Fibroblast of skin of right quadriceps (primary cell): Measurements from ENCODE around the gene ZNF665.
"Not testable (repeated sequence)": the region's sequence is repeated elsewhere in the genome, so short reads cannot be mapped to it uniquely, and the experiment has no call there.

Experiments used
- DNase-seq: peaks from one replicate; pipeline ENCODE4 v3.0.0-alpha.2; 2013

The ZNF665 gene

GRCh38 chr19:53192771-53193534, at the start of gene ZNF665:
Gene ZNF665 (minus strand): TSS chr19:53193358. CDS start chr19:53182898, 10,460 bp downstream.
- DNase-seq, result peak; percentile 83

GRCh38 chr19:53237114-53237777, 44.1 kb upstream of the ZNF665 start:
- DNase-seq, result no peak

GRCh38 chr19:53224606-53225005, 31.4 kb upstream of the ZNF665 start:
- DNase-seq, result no peak

- not testable (repeated sequence) for DNase-seq
Observed at GRCh38 chr19:53222716-53223115, 29.6 kb upstream of the ZNF665 start.

GRCh38 chr19:53212703-53213320, 19.7 kb upstream of the ZNF665 start:
- no peak for DNase-seq

GRCh38 chr19:53211554-53211953, 18.4 kb upstream of the ZNF665 start:
- DNase-seq, result not testable (repeated sequence)

GRCh38 chr19:53196777-53197396, 3.7 kb upstream of the ZNF665 start:
- DNase-seq, result peak; percentile 89

- peak; percentile 68 for DNase-seq
Observed at GRCh38 chr19:53195265-53195903, 2.2 kb upstream of the ZNF665 start.

- no peak for DNase-seq
Observed at GRCh38 chr19:53193535-53194222, 521 bp upstream of the ZNF665 start.

GRCh38 chr19:53190253-53190652, 2.9 kb downstream of the ZNF665 start:
- DNase-seq, result no peak

- not testable (repeated sequence) for DNase-seq
Observed at GRCh38 chr19:53189691-53190198, 3.4 kb downstream of the ZNF665 start.

- DNase-seq, result not testable (repeated sequence)
Observed at GRCh38 chr19:53185155-53185882, 7.8 kb downstream of the ZNF665 start.

GRCh38 chr19:53183146-53183764, 9.9 kb downstream of the ZNF665 start:
- DNase-seq, result peak; percentile 46

GRCh38 chr19:53182202-53182601, 11.0 kb downstream of the ZNF665 start:
- peak; percentile 25 for DNase-seq

- no peak for DNase-seq
Observed at GRCh38 chr19:53177986-53178385, 15.2 kb downstream of the ZNF665 start.

GRCh38 chr19:53172889-53173288, 20.3 kb downstream of the ZNF665 start:
- no peak for DNase-seq

- DNase-seq, result no peak
Observed at GRCh38 chr19:53165691-53166091, 27.5 kb downstream of the ZNF665 start.

- DNase-seq, result no peak
Observed at GRCh38 chr19:53161123-53161522, 32.0 kb downstream of the ZNF665 start.

- no peak for DNase-seq
Observed at GRCh38 chr19:53160350-53160749, 32.8 kb downstream of the ZNF665 start.

GRCh38 chr19:53158119-53158656, 35.0 kb downstream of the ZNF665 start:
- DNase-seq, result peak; percentile 33

- no peak for DNase-seq
Observed at GRCh38 chr19:53157626-53158025, 35.5 kb downstream of the ZNF665 start.
